IPS-18a (cell line): Measurements from ENCODE around the gene PACSIN2.
"Not testable (repeated sequence)": the region's sequence is repeated elsewhere in the genome, so short reads cannot be mapped to it uniquely, and the experiment has no call there.

ENCODE experiments used
- H3K27ac ChIP-seq: one replicate; pipeline ENCODE4 v1.5.1; 2013; ENCODE audit warnings: low read length
- H3K27me3 ChIP-seq: one replicate; pipeline ENCODE4 v1.6.1; 2013; ENCODE audit warnings: mild to moderate bottlenecking, low read length; ENCODE audit not compliant: control insufficient read depth, insufficient read depth
- H3K36me3 ChIP-seq: one replicate; pipeline ENCODE4 v1.6.1; 2013; ENCODE audit warnings: low read depth, low read length; ENCODE audit not compliant: control insufficient read depth
- H3K4me1 ChIP-seq: one replicate; pipeline ENCODE4 v1.6.1; 2013; ENCODE audit warnings: low read depth, low read length; ENCODE audit not compliant: control insufficient read depth
- H3K4me3 ChIP-seq: one replicate; pipeline ENCODE4 v1.5.1; 2013; ENCODE audit warnings: low read length
- H3K9ac ChIP-seq: one replicate; pipeline ENCODE4 v1.6.1; 2013; ENCODE audit warnings: mild to moderate bottlenecking, low read length, moderate library complexity
- H3K9me3 ChIP-seq: one replicate; pipeline ENCODE4 v1.6.1; 2013; ENCODE audit warnings: low read depth, low read length; ENCODE audit not compliant: control insufficient read depth

The PACSIN2 gene

GRCh38 chr22:42971473-42971860, 43.5 kb downstream of the PACSIN2 start:
- not testable (repeated sequence) for H3K36me3 ChIP-seq, H3K27ac ChIP-seq, H3K4me3 ChIP-seq, H3K4me1 ChIP-seq, H3K9ac ChIP-seq, H3K27me3 ChIP-seq, H3K9me3 ChIP-seq

GRCh38 chr22:42970029-42970428, 44.9 kb downstream of the PACSIN2 start:
- H3K27ac ChIP-seq, result no peak overlapping the region
- H3K9ac ChIP-seq, result no peak overlapping the region
- no peaks in the 10 kb centered on the region for H3K36me3 ChIP-seq
- H3K4me1 ChIP-seq, result peaks cover 6% of the 10 kb centered on the region
- H3K9me3 ChIP-seq, result no peaks in the 10 kb centered on the region
- no peaks in the 10 kb centered on the region for H3K27me3 ChIP-seq
- H3K4me3 ChIP-seq, result no peak overlapping the region

- Histone ChIP-seq H3K36me3 (no peaks in the 10 kb centered on the region), H3K4me1 (peaks cover 12% of the 10 kb centered on the region), H3K9me3 (no peaks in the 10 kb centered on the region), H3K4me3 (no peak overlapping the region), H3K27ac (no peak overlapping the region), H3K27me3 (no peaks in the 10 kb centered on the region), H3K9ac (no peak overlapping the region)
Measured at GRCh38 chr22:42969348-42969975, 45.5 kb downstream of the PACSIN2 start.

GRCh38 chr22:42967933-42968332, 47.0 kb downstream of the PACSIN2 start:
- Histone ChIP-seq H3K27ac (no peak overlapping the region), H3K36me3 (no peaks in the 10 kb centered on the region), H3K4me3 (no peak overlapping the region), H3K9me3 (no peaks in the 10 kb centered on the region), H3K27me3 (no peaks in the 10 kb centered on the region), H3K4me1 (peaks cover 16% of the 10 kb centered on the region), H3K9ac (no peak overlapping the region)

GRCh38 chr22:42967005-42967404, 47.9 kb downstream of the PACSIN2 start:
- peaks cover 17% of the 10 kb centered on the region for H3K4me1 ChIP-seq
- H3K4me3 ChIP-seq, result no peak overlapping the region
- no peaks in the 10 kb centered on the region for H3K36me3 ChIP-seq
- no peak overlapping the region for H3K9ac ChIP-seq
- no peaks in the 10 kb centered on the region for H3K9me3 ChIP-seq
- H3K27ac ChIP-seq, result no peak overlapping the region
- no peaks in the 10 kb centered on the region for H3K27me3 ChIP-seq

- Histone ChIP-seq H3K4me3 (no peak overlapping the region), H3K27me3 (no peaks in the 10 kb centered on the region), H3K9ac (no peak overlapping the region), H3K4me1 (peaks cover 17% of the 10 kb centered on the region), H3K9me3 (no peaks in the 10 kb centered on the region), H3K36me3 (no peaks in the 10 kb centered on the region), H3K27ac (no peak overlapping the region)
Measured at GRCh38 chr22:42966497-42966896, 48.5 kb downstream of the PACSIN2 start.

- Histone ChIP-seq H3K9ac (no peak overlapping the region), H3K36me3 (no peaks in the 10 kb centered on the region), H3K4me1 (peaks cover 23% of the 10 kb centered on the region)
Measured at GRCh38 chr22:42964994-42965699, 49.8 kb downstream of the PACSIN2 start.

GRCh38 chr22:42963231-42963595, 51.7 kb downstream of the PACSIN2 start:
- H3K9ac ChIP-seq, result no peak overlapping the region
- no peaks in the 10 kb centered on the region for H3K36me3 ChIP-seq
- no peaks in the 10 kb centered on the region for H3K9me3 ChIP-seq
- H3K27ac ChIP-seq, result no peak overlapping the region
- no peaks in the 10 kb centered on the region for H3K27me3 ChIP-seq
- no peak overlapping the region for H3K4me3 ChIP-seq
- peaks cover 32% of the 10 kb centered on the region for H3K4me1 ChIP-seq

More at GRCh38 chr22:42964994-42965699, 49.8 kb downstream of the PACSIN2 start:
- Histone ChIP-seq H3K27ac (no peak overlapping the region), H3K27me3 (no peaks in the 10 kb centered on the region), H3K9me3 (no peaks in the 10 kb centered on the region), H3K4me3 (peak overlapping the region; percentile 18)

- no peak overlapping the region for H3K9ac ChIP-seq
- H3K9me3 ChIP-seq, result no peaks in the 10 kb centered on the region
- H3K4me3 ChIP-seq, result no peak overlapping the region
- peaks cover 32% of the 10 kb centered on the region for H3K4me1 ChIP-seq
- no peaks in the 10 kb centered on the region for H3K36me3 ChIP-seq
- H3K27ac ChIP-seq, result no peak overlapping the region
- no peaks in the 10 kb centered on the region for H3K27me3 ChIP-seq
Measured at GRCh38 chr22:42962295-42963230, 52.4 kb downstream of the PACSIN2 start.

GRCh38 chr22:42961810-42962209, 53.1 kb downstream of the PACSIN2 start:
- Histone ChIP-seq H3K9me3 (no peaks in the 10 kb centered on the region), H3K27ac (no peak overlapping the region), H3K36me3 (no peaks in the 10 kb centered on the region), H3K4me1 (peaks cover 32% of the 10 kb centered on the region), H3K4me3 (no peak overlapping the region), H3K9ac (no peak overlapping the region), H3K27me3 (no peaks in the 10 kb centered on the region)

- H3K9me3 ChIP-seq, H3K27me3 ChIP-seq, H3K27ac ChIP-seq, H3K36me3 ChIP-seq, H3K4me3 ChIP-seq, H3K9ac ChIP-seq: not testable (repeated sequence)
- peaks cover 32% of the 10 kb centered on the region for H3K4me1 ChIP-seq
Measured at GRCh38 chr22:42961400-42961690, 53.6 kb downstream of the PACSIN2 start.
